ENCODE data around the gene CGNL1.

CGNL1 gene

GRCh38 chr15:57583282-57583681 lies 207.0 kb downstream of the CGNL1 start:
- DNase-seq: no peak

GRCh38 chr15:57583720-57584119 lies 207.4 kb downstream of the CGNL1 start:
- DNase-seq: no peak

GRCh38 chr15:57586661-57587424 lies 210.5 kb downstream of the CGNL1 start:
- DNase-seq: no peak

- no peak for DNase-seq
Measured at GRCh38 chr15:57589281-57589680, 213.0 kb downstream of the CGNL1 start.

GRCh38 chr15:57589754-57590153 lies 213.4 kb downstream of the CGNL1 start:
- DNase-seq: no peak

GRCh38 chr15:57591237-57591821 lies 215.0 kb downstream of the CGNL1 start:
- no peak for DNase-seq

GRCh38 chr15:57591822-57592367 lies 215.6 kb downstream of the CGNL1 start, which contains the start of gene MYZAP:
TSS of gene MYZAP (plus strand) at chr15:57591904. CDS start at chr15:57592035, 131 bp downstream.
- DNase-seq: peak; percentile 55 to 63

- no peak for DNase-seq
Measured at GRCh38 chr15:57592426-57592825, 216.1 kb downstream of the CGNL1 start.

- DNase-seq: no peak
Measured at GRCh38 chr15:57592836-57593420, 216.6 kb downstream of the CGNL1 start.

GRCh38 chr15:57594479-57594878 lies 218.2 kb downstream of the CGNL1 start:
- no peak for DNase-seq

GRCh38 chr15:57595011-57595866 lies 218.9 kb downstream of the CGNL1 start:
- no peak for DNase-seq

GRCh38 chr15:57596301-57596855 lies 220.1 kb downstream of the CGNL1 start:
- DNase-seq: no peak

GRCh38 chr15:57596978-57597377 lies 220.7 kb downstream of the CGNL1 start:
- no peak for DNase-seq

- no peak for DNase-seq
Measured at GRCh38 chr15:57597431-57597830, 221.1 kb downstream of the CGNL1 start.

- no peak for DNase-seq
Measured at GRCh38 chr15:57598346-57598745, 222.0 kb downstream of the CGNL1 start.

- DNase-seq: no peak
Measured at GRCh38 chr15:57599296-57599810, 223.0 kb downstream of the CGNL1 start.

- no peak for DNase-seq
Measured at GRCh38 chr15:57600197-57600596, 223.9 kb downstream of the CGNL1 start.

Data from stimulated activated CD4-positive, alpha-beta T cell treated with anti-CD3 and anti-CD28 coated beads, Interleukin-4, amount 100 ng/mL, for 4 hours (primary cell).